Stimulated activated CD8-positive, alpha-beta memory T cell treated with anti-CD3 and anti-CD28 coated beads, Interleukin-7, amount 100 ng/mL, for 24 hours (primary cell): ENCODE measurements around the gene DIPK1A.

ENCODE experiments used
- DNase-seq: peaks from one replicate; pipeline ENCODE4 v3.0.0-alpha.2; 2020; ENCODE audit warnings: low read depth

The DIPK1A gene

GRCh38 chr1:92876351-92876750, 84.9 kb downstream of the DIPK1A start:
- no peak for DNase-seq

- DNase-seq, result no peak
Observed at GRCh38 chr1:92874987-92875386, 86.3 kb downstream of the DIPK1A start.

- no peak for DNase-seq
Observed at GRCh38 chr1:92872719-92873118, 88.5 kb downstream of the DIPK1A start.

- DNase-seq, result no peak
Observed at GRCh38 chr1:92870591-92870990, 90.7 kb downstream of the DIPK1A start.

- DNase-seq, result no peak
Observed at GRCh38 chr1:92864131-92864530, 97.1 kb downstream of the DIPK1A start.

GRCh38 chr1:92862605-92863004, 98.7 kb downstream of the DIPK1A start:
- DNase-seq, result no peak

- no peak for DNase-seq
Observed at GRCh38 chr1:92859400-92860039, 101.7 kb downstream of the DIPK1A start.

- no peak for DNase-seq
Observed at GRCh38 chr1:92858564-92859399, 102.5 kb downstream of the DIPK1A start.

- DNase-seq, result no peak
Observed at GRCh38 chr1:92857817-92858216, 103.4 kb downstream of the DIPK1A start.

GRCh38 chr1:92855236-92855635, 106.0 kb downstream of the DIPK1A start:
- no peak for DNase-seq

GRCh38 chr1:92854101-92854785, 107.0 kb downstream of the DIPK1A start:
- no peak for DNase-seq

GRCh38 chr1:92853299-92853698, 108.0 kb downstream of the DIPK1A start:
- DNase-seq, result no peak

GRCh38 chr1:92851729-92852128, 109.5 kb downstream of the DIPK1A start:
- no peak for DNase-seq

- no peak for DNase-seq
Observed at GRCh38 chr1:92850019-92850418, 111.2 kb downstream of the DIPK1A start.

- DNase-seq, result no peak
Observed at GRCh38 chr1:92848201-92848600, 113.1 kb downstream of the DIPK1A start.

- no peak for DNase-seq
Observed at GRCh38 chr1:92845908-92846307, 115.4 kb downstream of the DIPK1A start.

GRCh38 chr1:92844439-92844838, 116.8 kb downstream of the DIPK1A start:
- DNase-seq, result no peak

GRCh38 chr1:92843429-92844352, 117.6 kb downstream of the DIPK1A start:
- DNase-seq, result no peak

GRCh38 chr1:92843046-92843423, 118.2 kb downstream of the DIPK1A start:
- DNase-seq, result no peak

GRCh38 chr1:92842082-92843045, 118.9 kb downstream of the DIPK1A start:
- no peak for DNase-seq

GRCh38 chr1:92840600-92840999, 120.7 kb downstream of the DIPK1A start:
- no peak for DNase-seq
